ENCODE measurements around the gene TSPAN4. TPM values are rescaled to one million over a fixed set of nuclear protein-coding genes. Genes with fewer than 3 reads are reported as not detected.
A peak's percentile ranks its signal among the peaks of the same experiment; 100 is the strongest.

The TSPAN4 gene
- total and polyA plus RNA-seq, 4 experiments from 2014 or later: 1.8 to 5.8 (median 4.4) TPM

- no peaks in the 10 kb centered on the region for H3K36me3 ChIP-seq (ENCODE audit: insufficient read depth, low read length)
- H3K9me3 Mint-ChIP-seq: no peaks in the 10 kb centered on the region
- ChIA-PET CTCF (ENCODE audit: partially characterized antibody) (interaction anchor here (1.5 kb wide), 1 partner anchor 16 kb away, joined by 3 read pairs; no protein-coding TSS in a partner anchor), POLR2A (ENCODE audit: partially characterized antibody) (interaction anchor here (1.5 to 7.2 kb wide), 4 partner anchors 11 to 27 kb away, joined by 3 to 101 read pairs (median 40); partner anchors contain the start of genes PIDD1, PNPLA2, POLR2L and RPLP2)
- no peak for DNase-seq
- peak overlapping the region in 7 of 8 donors; percentile 17 to 81 (median 43) for H3K4me3 Mint-ChIP-seq
- H3K36me3 Mint-ChIP-seq: no peaks in the 10 kb centered on the region
- H3K27ac Mint-ChIP-seq: peak overlapping the region in 2 of 7 donors; percentile 19 to 63
- peaks cover 3% of the 10 kb centered on the region for H3K27me3 ChIP-seq (ENCODE audit: insufficient read depth, low read length)
- H3K4me1 Mint-ChIP-seq: peaks cover 3 to 45% (median 20%) of the 10 kb centered on the region in 4 donors
- intact Hi-C loops (cut with micrococcal nuclease): loop anchor here (2.0 kb wide), 1 partner anchor 13 kb away; the partner anchor contains the start of gene PNPLA2
- H3K4me3 ChIP-seq (ENCODE audit: low read length in 2 of 2): no peak overlapping the region
- H3K9me3 ChIP-seq (ENCODE audit: control insufficient read depth in 1 of 2, low read length in 2 of 2): no peaks in the 10 kb centered on the region
- H3K4me1 ChIP-seq (ENCODE audit: insufficient read depth, low read length): peaks cover 55% of the 10 kb centered on the region
- peaks cover 7 to 14% of the 10 kb centered on the region in 2 donors for H3K27me3 Mint-ChIP-seq
- no peak overlapping the region for H3K27ac ChIP-seq (ENCODE audit: low read depth, low read length)
These were observed 10.6 kb upstream of the TSPAN4 start for GRCh38 chr11:831961-832528.

GRCh38 chr11:832529-833113, 10.0 kb upstream of the TSPAN4 start, which contains the start of gene CD151:
Gene CD151, plus strand, starts transcription at chr11:832952. Its CDS starts 3,118 bp downstream, at chr11:836070.
- Histone ChIP-seq H3K27ac (ENCODE audit: low read depth, low read length) (peak within 1 kb of the TSS; percentile 15), H3K36me3 (ENCODE audit: insufficient read depth, low read length) (no peaks in the 10 kb centered on the region), H3K27me3 (ENCODE audit: insufficient read depth, low read length) (peaks cover 3% of the 10 kb centered on the region), H3K9me3 (ENCODE audit: control insufficient read depth in 1 of 2, low read length in 2 of 2) (no peaks in the 10 kb centered on the region), H3K4me1 (ENCODE audit: insufficient read depth, low read length) (peaks cover 51% of the 10 kb centered on the region), H3K4me3 (ENCODE audit: low read length in 2 of 2) (peak within 1 kb of the TSS in 1 of 2 donors; percentile 43)
- H3K4me1 Mint-ChIP-seq: peaks cover 1 to 42% (median 18%) of the 10 kb centered on the region in 4 donors
- H3K9me3 Mint-ChIP-seq: no peaks in the 10 kb centered on the region
- peaks cover 7 to 12% of the 10 kb centered on the region in 2 donors for H3K27me3 Mint-ChIP-seq
- peak within 1 kb of the TSS; percentile 51 to 82 (median 68) for H3K4me3 Mint-ChIP-seq
- ChIA-PET POLR2A (ENCODE audit: partially characterized antibody) (interaction anchor here (0.9 to 7.2 kb wide), 3 partner anchors 10 to 27 kb away, joined by 3 to 101 read pairs (median 67); partner anchors contain the start of genes PIDD1, PNPLA2, POLR2L and TSPAN4), CTCF (ENCODE audit: partially characterized antibody) (interaction anchor here (1.5 kb wide), 1 partner anchor 16 kb away, joined by 3 read pairs; no protein-coding TSS in a partner anchor)
- H3K36me3 Mint-ChIP-seq: peaks cover 0 to 3% of the 10 kb centered on the region in 2 donors
- intact Hi-C loops (cut with micrococcal nuclease): loop anchor here (2.0 kb wide), 1 partner anchor 14 kb away; the partner anchor contains the start of gene PNPLA2
- peak within 1 kb of the TSS in 3 of 7 donors; percentile 19 to 63 (median 36) for H3K27ac Mint-ChIP-seq
- peak in 1 of 5 donors; percentile 45 for DNase-seq

GRCh38 chr11:833114-833791, 9.4 kb upstream of the TSPAN4 start:
- Mint-ChIP-seq H3K4me3 (peak overlapping the region in 7 of 8 donors; percentile 25 to 82 (median 67)), H3K27me3 (peaks cover 4 to 8% of the 10 kb centered on the region in 2 donors), H3K27ac (peak overlapping the region in 1 of 7 donors; percentile 7), H3K9me3 (no peaks in the 10 kb centered on the region), H3K4me1 (peaks cover 0 to 36% (median 14%) of the 10 kb centered on the region in 4 donors), H3K36me3 (peaks cover 0 to 3% of the 10 kb centered on the region in 2 donors)
- Histone ChIP-seq H3K36me3 (ENCODE audit: insufficient read depth, low read length) (no peaks in the 10 kb centered on the region), H3K4me1 (ENCODE audit: insufficient read depth, low read length) (peaks cover 47% of the 10 kb centered on the region), H3K27ac (ENCODE audit: low read depth, low read length) (peak overlapping the region; percentile 15), H3K9me3 (ENCODE audit: control insufficient read depth in 1 of 2, low read length in 2 of 2) (no peaks in the 10 kb centered on the region), H3K27me3 (ENCODE audit: insufficient read depth, low read length) (peaks cover 3% of the 10 kb centered on the region), H3K4me3 (ENCODE audit: low read length in 2 of 2) (peak overlapping the region in 1 of 2 donors; percentile 43)
- POLR2A ChIA-PET (ENCODE audit: partially characterized antibody): interaction anchor here (0.9 to 7.2 kb wide), 3 partner anchors 10 to 28 kb away, joined by 3 to 101 read pairs (median 67); partner anchors contain the start of genes PIDD1, PNPLA2, POLR2L and TSPAN4
- intact Hi-C loops (cut with micrococcal nuclease): loop anchor here (2.0 kb wide), 1 partner anchor 14 kb away; the partner anchor contains the start of gene PNPLA2
- peak in 1 of 5 donors; percentile 26 for DNase-seq
- CTCF ChIA-PET (ENCODE audit: partially characterized antibody): no interaction called here

GRCh38 chr11:833849-834311, 8.8 kb upstream of the TSPAN4 start:
- peaks cover 44% of the 10 kb centered on the region for H3K4me1 ChIP-seq (ENCODE audit: insufficient read depth, low read length)
- Mint-ChIP-seq H3K27ac (peak overlapping the region in 5 of 7 donors; percentile 7 to 70 (median 29)), H3K4me3 (peak overlapping the region; percentile 30 to 82 (median 66)), H3K27me3 (peaks cover 3 to 6% of the 10 kb centered on the region in 2 donors), H3K4me1 (peaks cover 0 to 32% (median 13%) of the 10 kb centered on the region in 4 donors), H3K9me3 (no peaks in the 10 kb centered on the region), H3K36me3 (peaks cover 0 to 7% of the 10 kb centered on the region in 2 donors)
- peak overlapping the region in 1 of 2 donors; percentile 43 for H3K4me3 ChIP-seq (ENCODE audit: low read length in 2 of 2)
- H3K9me3 ChIP-seq (ENCODE audit: control insufficient read depth in 1 of 2, low read length in 2 of 2): no peaks in the 10 kb centered on the region
- no peak overlapping the region for H3K27ac ChIP-seq (ENCODE audit: low read depth, low read length)
- peaks cover 3% of the 10 kb centered on the region for H3K27me3 ChIP-seq (ENCODE audit: insufficient read depth, low read length)
- CTCF ChIA-PET (ENCODE audit: partially characterized antibody): no interaction called here
- no peak for DNase-seq
- intact Hi-C loops (cut with micrococcal nuclease): loop anchor here (2.0 kb wide), 1 partner anchor 15 kb away; the partner anchor contains the start of gene PNPLA2
- peaks cover 3% of the 10 kb centered on the region for H3K36me3 ChIP-seq (ENCODE audit: insufficient read depth, low read length)
- POLR2A ChIA-PET (ENCODE audit: partially characterized antibody): interaction anchor here (0.9 to 7.2 kb wide), 3 partner anchors 9 to 29 kb away, joined by 3 to 101 read pairs (median 67); partner anchors contain the start of genes PIDD1, PNPLA2, POLR2L and TSPAN4

GRCh38 chr11:834371-835316, 8.0 kb upstream of the TSPAN4 start:
- ChIA-PET POLR2A (ENCODE audit: partially characterized antibody) (interaction anchor here (6.6 to 7.2 kb wide), 2 partner anchors 8 to 14 kb away, joined by 67 to 101 read pairs; partner anchors contain the start of genes PNPLA2, POLR2L and TSPAN4), CTCF (ENCODE audit: partially characterized antibody) (no interaction called here)
- Histone ChIP-seq H3K27me3 (ENCODE audit: insufficient read depth, low read length) (no peaks in the 10 kb centered on the region), H3K36me3 (ENCODE audit: insufficient read depth, low read length) (peaks cover 8% of the 10 kb centered on the region), H3K4me1 (ENCODE audit: insufficient read depth, low read length) (peaks cover 36% of the 10 kb centered on the region), H3K27ac (ENCODE audit: low read depth, low read length) (no peak overlapping the region), H3K9me3 (ENCODE audit: control insufficient read depth in 1 of 2, low read length in 2 of 2) (no peaks in the 10 kb centered on the region), H3K4me3 (ENCODE audit: low read length in 2 of 2) (no peak overlapping the region)
- Mint-ChIP-seq H3K9me3 (no peaks in the 10 kb centered on the region), H3K36me3 (peaks cover 0 to 10% of the 10 kb centered on the region in 2 donors), H3K4me3 (peak overlapping the region in 5 of 8 donors; percentile 59 to 82 (median 70)), H3K27me3 (peaks cover 0 to under 1% of the 10 kb centered on the region in 2 donors), H3K4me1 (peaks cover 0 to 24% (median 8%) of the 10 kb centered on the region in 4 donors), H3K27ac (peak overlapping the region in 4 of 7 donors; percentile 7 to 70 (median 26))
- intact Hi-C loops (cut with micrococcal nuclease): no loop called here
- DNase-seq: no peak

GRCh38 chr11:836274-836673, 6.4 kb upstream of the TSPAN4 start:
- H3K4me3 Mint-ChIP-seq: no peak overlapping the region
- CTCF ChIA-PET (ENCODE audit: partially characterized antibody): no interaction called here
- H3K9me3 ChIP-seq (ENCODE audit: control insufficient read depth in 1 of 2, low read length in 2 of 2): no peaks in the 10 kb centered on the region
- peaks cover 3 to 31% (median 14%) of the 10 kb centered on the region in 4 donors for H3K4me1 Mint-ChIP-seq
- POLR2A ChIA-PET (ENCODE audit: partially characterized antibody): interaction anchor here (1.3 to 2.5 kb wide), 2 partner anchors 13 to 17 kb away, joined by 3 to 9 read pairs; partner anchors contain the start of gene PNPLA2
- peaks cover 0 to 13% of the 10 kb centered on the region in 2 donors for H3K36me3 Mint-ChIP-seq
- H3K4me1 ChIP-seq (ENCODE audit: insufficient read depth, low read length): peaks cover 35% of the 10 kb centered on the region
- H3K27me3 ChIP-seq (ENCODE audit: insufficient read depth, low read length): no peaks in the 10 kb centered on the region
- intact Hi-C loops (cut with micrococcal nuclease): no loop called here
- H3K27ac Mint-ChIP-seq: no peak overlapping the region
- H3K27ac ChIP-seq (ENCODE audit: low read depth, low read length): no peak overlapping the region
- H3K27me3 Mint-ChIP-seq: no peaks in the 10 kb centered on the region
- H3K9me3 Mint-ChIP-seq: peaks cover 0 to 1% (median 0%) of the 10 kb centered on the region in 8 donors
- no peak for DNase-seq
- H3K4me3 ChIP-seq (ENCODE audit: low read length in 2 of 2): no peak overlapping the region
- peaks cover 13% of the 10 kb centered on the region for H3K36me3 ChIP-seq (ENCODE audit: insufficient read depth, low read length)
